GM19324 (cell line): ENCODE data around the gene TICAM1.
"Not testable (repeated sequence)": the region's sequence is repeated elsewhere in the genome, so short reads cannot be mapped to it uniquely, and the experiment has no call there.

Experiments used
- ATAC-seq: cut with Tn5 transposase; IDR thresholded peaks from one replicate; pipeline ENCODE4 v1.9.1; 2021; ENCODE audit warnings: mild to moderate bottlenecking, moderate library complexity; ENCODE audit not compliant: unreplicated experiment, low FRiP score

TICAM1 gene

DNA sequence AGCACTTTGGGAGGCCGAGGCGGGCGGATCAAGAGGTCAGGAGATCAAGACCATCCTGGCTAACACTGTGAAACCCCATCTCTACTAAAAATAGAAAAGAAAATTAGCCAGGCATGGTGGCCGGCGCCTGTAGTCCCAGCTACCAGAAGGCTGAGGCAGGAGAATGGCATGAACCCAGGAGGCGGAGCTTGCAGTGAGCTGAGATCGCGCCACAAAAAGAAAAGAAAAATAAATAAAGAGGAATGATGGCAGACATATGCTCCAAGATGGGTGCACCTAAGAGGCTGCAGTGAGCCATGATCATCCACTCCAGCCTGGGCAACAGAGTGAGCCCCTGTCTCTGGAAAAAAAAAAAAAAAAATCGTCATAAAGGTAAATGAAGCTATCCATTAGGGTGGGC lies 14.5 kb upstream of the TICAM1 start:
- not testable (repeated sequence) for ATAC-seq

GRCh38 chr19:4844348-4845179 lies 13.1 kb upstream of the TICAM1 start:
- ATAC-seq: no peak

DNA sequence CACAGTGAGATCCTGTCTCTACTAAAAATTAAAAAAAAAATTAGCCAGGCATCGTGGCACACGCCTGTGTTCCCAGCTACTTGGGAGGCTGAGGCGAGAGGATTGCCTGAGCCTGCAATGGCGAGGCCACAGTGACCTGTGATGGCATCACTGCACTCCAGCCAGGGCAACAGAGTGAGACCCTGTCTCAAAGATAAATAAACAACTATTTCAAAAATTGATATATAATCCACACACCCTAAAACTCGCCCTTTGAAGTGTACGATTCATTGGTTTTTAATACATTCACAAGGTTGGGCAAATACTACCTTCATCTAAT lies 12.1 kb upstream of the TICAM1 start:
- no peak for ATAC-seq

- ATAC-seq: no peak
Measured at GRCh38 chr19:4839192-4839591, 7.7 kb upstream of the TICAM1 start.

DNA sequence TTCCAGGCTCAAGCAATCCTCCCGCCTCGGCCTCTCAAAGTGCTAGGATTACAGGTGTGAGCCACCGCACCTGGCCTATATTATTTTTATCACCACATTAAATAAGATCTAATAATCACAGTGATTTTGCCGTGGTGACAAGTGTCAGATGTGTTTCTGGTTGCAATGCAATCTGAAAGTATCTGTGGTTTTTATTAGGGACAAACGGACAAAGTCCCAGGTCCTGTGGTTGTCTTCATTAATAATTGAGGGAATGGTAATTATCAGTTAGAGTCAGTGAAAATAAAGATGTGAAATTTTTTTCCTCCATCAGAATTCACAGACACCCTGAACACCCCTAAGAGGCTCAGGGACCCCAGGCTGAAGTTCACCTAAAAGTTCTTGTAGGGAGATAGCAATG lies 1.3 kb upstream of the TICAM1 start:
- ATAC-seq: no peak

GRCh38 chr19:4831979-4832340 lies 448 bp upstream of the TICAM1 start:
- not testable (repeated sequence) for ATAC-seq

DNA sequence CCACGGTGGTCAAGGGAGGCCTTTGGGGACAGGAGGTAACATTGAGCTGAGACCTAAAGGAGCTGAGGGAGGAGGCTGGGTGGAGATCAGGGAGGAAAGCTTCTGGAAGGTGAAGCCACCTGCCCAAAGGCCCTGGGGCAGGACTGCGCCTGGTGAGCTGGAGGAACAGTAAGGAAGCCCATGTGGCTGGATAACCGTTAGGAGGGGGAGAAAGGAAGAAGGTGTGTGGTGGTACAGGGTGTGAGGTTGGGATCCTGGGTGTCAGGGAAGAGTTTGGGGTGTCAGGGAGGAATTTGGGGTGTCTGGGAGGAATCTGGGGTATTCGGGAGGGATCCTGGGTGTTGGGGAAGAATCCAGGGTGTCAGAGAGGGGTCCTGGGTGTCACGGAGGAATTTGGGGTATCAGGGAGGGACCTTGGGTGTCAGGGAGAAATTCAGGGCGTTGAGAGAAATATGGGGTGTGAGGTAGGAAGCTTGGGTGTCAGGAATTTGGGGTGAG lies 695 bp downstream of the TICAM1 start:
- no peak for ATAC-seq

DNA sequence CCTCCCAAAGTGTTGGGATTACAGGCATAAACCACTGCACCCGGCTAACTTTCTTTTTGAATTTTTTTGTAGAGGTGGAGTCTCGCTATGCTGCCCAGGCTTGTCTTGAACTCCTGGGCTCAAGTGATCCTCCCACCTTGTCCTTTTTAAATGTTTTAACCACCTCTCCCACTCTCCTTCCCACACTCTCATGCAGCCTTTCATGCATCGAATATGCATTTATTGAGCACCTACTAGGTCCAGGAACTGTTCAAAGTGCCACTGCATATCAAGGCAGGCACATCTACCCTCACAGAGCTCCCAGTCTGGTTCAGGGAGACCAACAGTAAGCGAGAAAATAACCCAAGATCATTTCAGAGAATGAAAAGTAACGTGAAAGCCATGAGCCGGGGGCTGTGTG lies 1.2 kb downstream of the TICAM1 start:
- no peak for ATAC-seq

- peak; percentile 56 for ATAC-seq
Measured at GRCh38 chr19:4829001-4829712, 2.4 kb downstream of the TICAM1 start.

DNA sequence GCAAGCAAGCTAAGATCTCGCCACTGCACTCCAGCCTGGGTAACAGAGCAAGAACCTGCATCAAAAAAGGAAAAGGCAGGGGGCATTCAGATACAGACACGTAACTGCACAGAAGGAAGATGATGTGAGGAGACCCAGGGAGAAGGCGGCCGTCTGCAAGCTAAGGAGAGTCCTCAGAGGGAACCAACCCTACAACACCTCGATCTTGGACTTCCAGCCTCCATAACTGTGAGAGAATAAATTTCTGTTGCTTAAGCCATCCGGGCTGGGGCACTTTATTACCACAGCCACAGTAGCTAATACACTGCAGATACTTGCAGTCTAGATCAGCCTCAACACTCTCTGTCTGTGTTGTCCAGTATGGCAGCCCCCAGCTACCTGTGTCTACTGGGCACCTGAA lies 7.9 kb downstream of the TICAM1 start:
- ATAC-seq: no peak

GRCh38 chr19:4822354-4822753 lies 9.2 kb downstream of the TICAM1 start:
- ATAC-seq: not testable (repeated sequence)

- ATAC-seq: no peak
Measured at GRCh38 chr19:4821265-4821664, 10.2 kb downstream of the TICAM1 start.

DNA sequence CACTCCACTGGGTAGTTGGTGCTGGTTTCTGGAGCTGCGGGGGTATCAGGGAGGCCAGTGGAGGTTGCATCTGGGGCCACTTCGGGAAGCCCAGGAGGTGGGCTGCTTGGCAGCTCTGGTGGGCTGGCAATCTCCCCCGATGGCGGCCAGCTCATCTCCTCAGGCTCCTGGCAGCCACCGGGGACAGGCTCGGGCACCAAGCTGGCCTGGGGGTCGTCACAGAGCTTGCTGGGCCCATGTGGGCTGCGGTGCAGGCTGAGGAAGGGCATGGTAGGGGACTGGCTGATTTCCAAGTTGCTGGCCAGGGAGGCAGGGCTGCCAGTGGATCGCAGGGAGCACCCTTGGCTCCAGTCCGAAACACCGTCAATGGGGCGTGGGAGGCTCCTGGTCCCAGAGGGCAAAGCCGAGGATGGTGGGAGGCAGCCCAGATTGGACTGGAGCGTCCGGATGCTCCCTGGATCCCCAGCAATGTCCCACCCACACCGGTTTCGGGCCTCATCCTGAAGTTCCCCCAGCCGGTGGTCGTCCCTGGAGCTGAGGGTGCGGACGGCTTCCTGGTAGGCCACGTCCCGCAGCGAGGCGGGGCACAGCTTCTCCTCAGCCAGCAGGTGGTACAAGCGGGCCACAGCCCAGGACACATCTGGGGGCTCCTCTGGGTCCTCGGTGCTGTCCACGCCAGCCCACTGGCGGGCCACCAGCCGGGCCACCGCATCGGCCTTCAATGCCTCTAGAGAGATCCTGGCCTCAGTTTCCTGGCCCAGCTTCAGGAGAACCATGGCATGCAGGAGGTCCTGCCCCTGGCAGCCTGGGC lies 13.8 kb downstream of the TICAM1 start:
- no peak for ATAC-seq

GRCh38 chr19:4816950-4817278 lies 14.6 kb downstream of the TICAM1 start:
- ATAC-seq: no peak

DNA sequence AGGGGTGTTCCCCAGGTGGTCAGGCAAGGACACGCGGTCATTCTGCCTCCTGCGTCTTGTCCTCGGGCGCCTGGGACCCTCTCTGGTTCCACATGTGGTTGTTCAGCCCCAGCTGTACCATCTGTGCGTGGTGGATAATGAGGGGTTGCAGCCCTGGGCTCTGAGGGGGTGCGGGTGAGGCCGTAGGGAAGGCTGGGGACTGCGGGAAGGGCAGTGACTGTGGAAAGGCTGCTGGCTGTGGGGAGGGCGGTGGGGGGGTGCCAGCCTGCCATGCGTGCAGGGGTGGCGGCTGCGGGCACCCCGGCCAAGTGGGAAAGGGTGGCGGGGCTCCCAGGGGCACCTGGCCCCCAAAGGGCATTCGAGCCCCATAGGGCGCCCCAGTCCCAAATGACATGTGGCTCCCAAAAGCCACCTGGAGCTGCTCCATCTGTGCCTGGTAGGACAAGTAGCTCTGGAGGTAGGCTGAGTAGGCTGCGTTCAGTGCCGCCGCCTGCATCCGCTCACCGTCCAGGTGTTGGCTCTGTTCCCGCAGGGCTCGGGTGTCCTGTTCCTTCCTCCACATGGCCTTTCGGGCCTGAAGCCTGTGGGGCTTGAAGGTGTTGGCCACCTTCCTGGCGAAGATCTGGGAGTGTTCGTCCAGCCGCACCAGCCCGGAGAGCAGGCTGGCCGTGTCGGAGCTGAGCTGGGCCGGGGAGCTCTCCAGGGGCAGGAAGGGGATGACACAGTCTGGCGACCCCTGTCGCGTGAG lies 15.1 kb downstream of the TICAM1 start:
- ATAC-seq: no peak

- no peak for ATAC-seq
Measured at GRCh38 chr19:4815426-4816201, 15.9 kb downstream of the TICAM1 start.

- no peak for ATAC-seq
Measured at GRCh38 chr19:4814625-4815425, 16.7 kb downstream of the TICAM1 start.

DNA sequence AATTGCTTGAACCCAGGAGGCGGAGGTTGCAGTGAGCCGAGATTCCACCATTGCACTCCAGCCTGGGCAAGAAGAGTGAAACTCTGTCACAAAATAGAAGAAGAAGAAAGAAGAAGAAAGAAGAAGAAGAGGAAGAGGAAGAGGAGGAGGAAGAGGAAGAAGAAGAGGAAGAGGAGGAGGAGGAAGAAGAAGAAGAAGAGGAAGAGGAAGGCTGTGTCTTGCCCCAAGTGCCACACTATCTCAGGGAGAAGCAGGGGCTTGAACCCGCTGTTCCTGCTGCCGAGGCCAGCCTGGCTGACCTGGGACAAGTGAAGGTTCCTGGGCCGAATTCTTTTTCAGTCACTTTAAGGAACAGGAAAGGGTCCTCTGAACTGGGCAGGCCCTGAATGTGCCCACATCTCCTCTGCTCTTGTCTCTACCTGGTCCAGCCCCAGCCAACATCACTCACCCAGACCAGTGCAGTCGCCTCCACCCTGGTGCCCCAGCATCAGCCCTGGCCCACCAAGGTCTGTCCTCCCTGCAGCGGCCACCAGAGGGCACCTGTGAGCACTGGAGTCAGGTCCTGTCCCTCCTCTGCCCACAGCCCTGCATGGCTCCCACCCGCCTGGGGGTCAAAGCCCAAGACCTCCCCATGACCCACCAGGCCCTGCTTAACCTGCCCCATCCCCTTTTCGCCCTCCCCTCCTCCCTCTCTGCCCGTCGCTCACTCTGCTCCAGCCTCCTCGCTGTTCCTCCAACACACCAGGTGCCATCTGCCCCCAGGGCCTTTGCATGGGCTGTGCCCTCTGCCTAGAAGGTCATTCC lies 20.0 kb downstream of the TICAM1 start:
- no peak for ATAC-seq
